DMS 273 treated with DMSO at 0.1 percent for 48 hours (cell line): Measurements from ENCODE around the gene ARFGAP3.

Experiments used
- DNase-seq: peaks from one replicate; lab custom pipeline; 2025; lab: John Stamatoyannopoulos, UW

Gene ARFGAP3

DNA sequence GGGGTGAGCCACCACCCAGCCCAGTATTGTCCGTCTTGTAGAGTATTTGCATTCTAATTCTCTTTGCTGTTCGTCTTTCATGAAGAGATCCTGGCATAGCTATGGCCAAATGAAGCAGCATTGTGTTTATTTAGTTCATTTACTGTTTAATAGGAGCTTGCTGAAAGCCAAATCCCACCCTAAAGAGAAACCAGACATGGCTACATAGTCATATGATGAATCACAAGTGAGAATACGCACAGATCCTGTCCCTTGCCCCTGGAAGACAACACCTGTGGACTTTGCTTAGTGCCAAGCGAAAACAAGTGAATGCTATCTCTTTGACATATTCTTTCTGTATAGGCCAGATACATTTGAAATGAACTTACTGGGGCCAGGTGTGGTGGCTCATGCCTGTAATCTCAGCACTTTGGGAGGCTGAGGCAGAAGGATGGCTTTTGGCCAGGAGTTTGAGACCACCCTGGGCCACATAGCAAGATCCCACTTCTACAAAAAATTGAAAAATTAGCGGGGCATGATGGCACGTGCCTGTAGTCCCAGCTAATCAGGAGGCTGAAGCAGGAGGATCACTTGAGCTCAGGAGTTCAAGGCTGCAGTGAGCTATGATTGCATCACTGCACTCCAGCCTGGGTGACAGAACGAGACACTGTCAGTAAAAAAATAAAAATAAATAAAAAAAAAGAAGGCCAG lies 5.1 kb upstream of the ARFGAP3 start:
- DNase-seq: no peak

DNA sequence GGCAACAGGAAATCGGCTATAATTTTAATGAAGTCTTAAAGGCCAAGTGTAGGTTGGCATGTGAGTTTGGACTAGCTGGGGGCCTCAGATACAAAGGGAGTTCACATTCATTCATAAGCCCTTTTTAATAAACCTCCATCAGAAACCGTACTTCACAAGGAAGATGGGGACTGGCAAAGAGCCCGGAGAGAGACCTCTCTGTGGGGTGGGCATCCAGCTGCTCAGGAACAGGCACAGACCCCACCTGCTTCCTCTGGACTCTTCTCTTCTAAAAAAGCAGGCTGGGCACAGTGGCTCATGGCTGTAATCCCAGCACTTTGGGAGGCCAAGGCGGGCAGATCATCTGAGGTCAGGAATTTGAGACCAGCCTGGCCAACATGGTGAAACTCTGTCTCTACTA lies 3.9 kb upstream of the ARFGAP3 start:
- no peak for DNase-seq

DNA sequence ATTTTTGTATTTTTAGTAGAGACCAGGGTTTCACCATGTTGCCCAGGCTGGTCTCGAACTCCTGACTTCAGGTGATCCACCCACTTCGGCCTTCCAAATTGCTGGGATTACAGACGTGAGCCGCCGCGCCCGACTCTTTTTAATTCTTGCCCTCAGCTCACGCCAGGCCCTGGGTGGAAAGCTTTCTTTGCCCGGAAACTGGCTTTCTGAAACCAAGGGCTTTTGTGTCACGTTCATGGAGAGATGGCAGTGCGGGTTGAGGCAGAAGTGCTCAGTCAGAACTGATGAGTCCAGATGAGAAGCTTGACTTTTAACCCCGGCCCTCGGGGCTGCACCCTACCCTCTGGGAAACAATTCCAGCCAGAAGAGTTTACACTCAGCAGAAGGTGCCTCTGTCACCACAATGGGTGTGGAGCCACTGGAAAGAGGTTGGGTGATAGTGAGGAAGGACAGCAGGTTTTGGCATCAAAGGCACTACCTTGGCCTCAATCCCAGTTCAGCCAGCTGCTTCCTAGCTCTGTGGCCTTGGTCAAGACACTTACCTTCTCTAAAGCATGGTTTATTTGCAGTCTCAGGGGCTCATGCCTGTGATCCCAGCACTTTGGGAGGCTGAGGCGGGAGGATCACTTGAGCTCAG lies 890 bp upstream of the ARFGAP3 start:
- DNase-seq: peak; percentile 19

DNA sequence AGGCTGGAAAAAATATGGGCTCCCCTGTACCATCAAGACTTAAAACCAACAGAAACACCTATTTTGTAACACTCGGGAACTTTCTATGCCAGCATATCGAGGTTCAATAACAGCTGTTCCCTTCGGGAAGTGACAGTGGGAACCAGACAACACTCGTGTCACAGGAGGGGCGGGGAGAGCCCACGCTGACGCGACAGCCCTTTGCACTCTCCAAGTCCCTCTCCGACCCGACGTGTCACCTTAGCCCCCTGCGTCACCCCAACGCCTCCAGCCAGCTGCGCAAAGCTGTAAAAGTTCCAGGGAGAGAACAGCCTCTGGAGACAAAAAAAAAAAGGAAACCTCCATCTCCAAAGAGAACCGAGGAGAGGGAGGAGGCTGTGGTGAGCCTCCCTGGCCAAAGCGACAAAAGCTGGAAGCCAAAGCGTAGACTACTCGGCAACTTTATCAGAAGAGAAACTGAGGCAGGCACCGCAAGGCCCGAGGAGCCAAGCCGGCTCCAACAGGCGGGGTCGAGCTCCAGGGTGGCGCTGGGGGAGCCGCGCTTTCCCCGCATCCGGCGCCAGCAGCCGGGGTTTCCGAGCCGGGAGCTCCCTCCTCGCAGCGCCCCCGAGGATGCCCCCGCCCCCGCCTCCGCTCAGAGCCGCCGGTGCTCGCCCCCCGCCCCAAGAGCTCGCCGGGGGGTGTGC lies 751 bp downstream of the ARFGAP3 start:
- DNase-seq: no peak

DNA sequence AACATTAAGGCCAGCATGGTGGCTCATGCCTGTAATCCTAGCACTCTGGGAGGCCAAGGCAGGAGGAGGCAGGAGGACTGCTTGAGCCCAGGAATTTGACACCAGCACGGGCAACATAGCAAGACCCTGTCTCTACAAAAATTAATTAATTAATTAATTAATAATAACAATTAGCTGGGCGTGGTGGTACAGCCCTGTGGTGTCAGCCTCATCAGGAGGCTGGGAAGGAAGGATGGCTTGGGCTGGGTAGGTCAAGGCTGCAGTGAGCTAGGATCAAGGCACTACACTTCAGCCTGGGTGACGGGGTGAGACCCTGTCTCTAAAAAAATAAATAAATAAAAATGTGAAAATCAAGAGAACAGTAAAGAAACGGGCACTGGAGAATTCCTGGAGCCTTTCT lies 1.4 kb downstream of the ARFGAP3 start:
- DNase-seq: no peak

DNA sequence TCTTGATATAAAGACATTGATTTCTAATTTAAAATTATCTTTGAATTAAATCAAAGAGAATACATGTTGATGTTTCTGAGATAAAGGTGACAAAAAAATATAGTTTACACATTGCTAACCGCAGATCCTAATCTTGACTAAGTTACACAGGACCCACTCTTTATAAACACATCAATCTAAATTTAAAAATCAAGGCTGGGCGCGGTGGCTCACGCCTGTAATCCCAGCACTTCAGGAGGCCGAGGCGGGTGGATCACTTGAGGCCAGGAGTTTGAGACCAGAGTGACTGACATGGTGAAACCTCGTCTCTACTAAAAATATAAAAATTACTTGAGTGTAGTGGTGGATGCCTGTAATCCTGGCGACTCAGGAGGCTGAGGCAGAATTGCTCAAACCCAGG lies 1.9 kb downstream of the ARFGAP3 start:
- no peak for DNase-seq

DNA sequence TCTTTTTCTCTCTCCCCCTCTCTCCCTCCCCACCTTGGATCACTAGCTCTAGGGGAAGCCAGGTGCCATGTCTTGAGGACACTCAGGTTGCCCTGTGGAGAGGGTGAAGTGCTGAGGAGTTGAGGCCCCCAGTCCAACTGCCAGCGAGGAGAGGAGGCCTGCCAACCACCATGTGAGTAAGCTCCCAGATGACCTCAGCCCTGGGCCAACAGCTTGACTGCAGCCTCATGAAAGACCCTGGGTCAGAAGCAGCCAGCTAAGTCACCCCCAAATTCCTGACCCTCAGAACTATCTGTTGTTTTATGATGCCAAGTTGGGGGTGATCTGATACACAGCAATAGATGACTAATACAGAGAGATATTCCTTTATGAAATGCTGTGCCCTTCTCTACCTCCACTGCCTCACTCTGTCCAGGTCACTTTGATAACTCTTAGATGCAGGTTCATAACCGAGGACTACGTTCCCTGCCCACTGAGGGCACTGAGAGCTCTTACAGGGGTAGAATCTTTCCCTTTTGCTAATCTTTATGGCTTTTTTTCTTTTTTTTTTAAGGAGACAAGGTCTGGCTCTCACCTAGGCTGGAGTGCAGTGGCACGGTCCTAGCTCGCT lies 8.0 kb downstream of the ARFGAP3 start:
- no peak for DNase-seq

DNA sequence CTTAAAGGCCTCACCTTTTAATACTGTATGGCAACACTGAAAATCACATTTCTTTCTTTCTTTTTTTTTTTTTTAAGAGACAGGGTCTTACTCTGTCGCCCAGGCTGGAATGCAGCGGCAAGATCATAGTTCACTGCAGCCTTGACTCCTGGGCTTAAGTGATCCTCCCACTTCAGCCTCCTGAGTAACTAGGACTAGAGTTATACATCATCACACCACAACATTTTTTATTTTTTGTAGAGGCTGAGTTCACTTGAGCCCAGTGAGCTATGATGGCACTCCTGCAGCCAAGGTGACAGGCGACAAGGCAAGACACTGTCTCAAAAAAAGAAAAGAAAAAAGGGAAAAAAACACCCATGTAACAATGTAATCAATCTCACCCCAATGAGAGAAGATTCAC lies 10.0 kb downstream of the ARFGAP3 start:
- no peak for DNase-seq

DNA sequence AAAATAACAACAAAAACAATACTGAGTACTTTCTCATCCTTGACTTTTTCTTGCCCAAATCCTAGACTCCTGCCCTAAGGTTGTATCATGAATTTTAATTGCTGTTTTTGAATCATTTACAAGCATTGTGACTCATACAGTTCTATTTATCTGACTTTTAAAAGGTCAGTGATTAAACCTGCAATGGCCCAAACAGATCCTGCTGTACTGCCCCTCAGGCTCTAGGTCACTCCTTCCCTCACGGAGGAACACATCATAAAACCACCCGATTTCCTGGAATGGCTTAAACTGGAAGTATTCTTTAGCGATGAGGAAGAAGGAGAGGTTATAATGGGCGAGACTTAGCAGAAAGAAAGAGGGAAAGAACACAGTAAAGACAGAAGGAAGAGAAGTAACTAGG lies 12.3 kb downstream of the ARFGAP3 start:
- DNase-seq: no peak

DNA sequence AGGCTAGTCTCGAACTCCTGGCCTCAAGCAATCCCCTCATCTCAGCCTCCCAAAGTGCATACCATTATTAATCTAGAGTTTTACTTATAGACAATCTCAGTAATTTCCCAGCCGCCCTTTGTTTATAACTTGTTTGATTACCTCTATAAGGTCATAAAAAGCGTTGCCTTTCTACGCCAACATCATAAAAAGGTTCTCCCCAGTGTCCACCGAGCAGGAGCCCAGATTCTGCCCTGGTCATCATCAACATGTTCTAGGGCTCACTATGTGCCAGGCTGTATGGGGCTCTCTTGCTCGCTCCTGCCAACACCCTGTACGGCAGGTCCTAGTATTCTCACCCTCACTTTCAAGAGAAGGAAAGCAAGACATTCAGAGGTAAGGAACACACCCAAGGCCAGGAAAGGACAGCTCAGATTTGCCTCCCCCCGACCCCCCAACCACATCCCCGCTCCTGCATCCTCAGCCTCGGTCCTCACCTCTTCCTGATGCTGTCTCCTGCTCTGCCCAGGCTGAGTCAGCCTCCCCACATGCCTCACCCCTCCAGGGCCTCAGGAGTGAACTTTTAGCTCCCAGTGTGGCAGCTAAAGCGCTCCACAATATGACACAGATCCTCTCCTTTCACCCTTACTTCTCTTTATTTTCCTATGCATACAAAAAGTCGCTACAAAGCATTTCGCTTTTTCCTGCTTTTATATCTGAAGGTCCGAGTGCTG lies 14.3 kb downstream of the ARFGAP3 start:
- no peak for DNase-seq

DNA sequence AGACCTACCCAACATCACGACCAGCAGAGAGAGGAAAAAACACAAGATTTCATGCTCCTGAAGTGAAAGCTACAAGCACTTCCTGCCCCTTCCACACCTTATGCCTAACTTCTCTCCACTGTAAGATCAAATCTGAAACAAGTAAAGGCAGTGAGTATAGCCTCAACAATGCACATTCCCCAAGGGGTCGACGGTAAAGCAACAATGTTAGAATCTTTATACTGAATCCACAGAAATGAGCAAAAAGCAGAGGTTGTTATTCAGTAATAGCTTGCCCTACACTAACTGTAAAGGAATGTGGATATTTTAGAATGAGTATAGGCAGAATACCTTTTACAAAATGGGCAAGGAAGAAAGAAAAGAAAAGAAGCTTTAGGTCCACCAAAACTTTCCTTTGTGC lies 15.6 kb downstream of the ARFGAP3 start:
- no peak for DNase-seq

DNA sequence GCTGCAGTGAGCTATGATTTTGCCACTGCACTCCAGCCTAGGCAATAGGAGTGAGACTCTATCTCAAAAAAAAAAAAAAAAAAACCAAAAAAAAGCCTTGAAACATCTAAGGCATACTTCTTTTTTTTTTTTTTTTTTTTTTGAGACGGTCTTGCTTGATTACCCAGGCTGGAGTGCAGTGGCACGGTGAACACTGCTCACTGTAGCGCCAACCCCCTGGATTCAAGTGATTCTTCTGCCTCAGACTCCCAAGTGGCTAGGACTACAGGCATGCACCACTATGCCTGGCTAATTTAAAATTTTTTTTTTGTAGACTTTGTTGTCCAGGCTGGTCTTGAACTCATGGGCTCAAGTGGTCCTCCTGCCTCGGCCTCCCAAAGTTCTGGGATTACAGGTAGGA lies 19.5 kb downstream of the ARFGAP3 start:
- DNase-seq: no peak

DNA sequence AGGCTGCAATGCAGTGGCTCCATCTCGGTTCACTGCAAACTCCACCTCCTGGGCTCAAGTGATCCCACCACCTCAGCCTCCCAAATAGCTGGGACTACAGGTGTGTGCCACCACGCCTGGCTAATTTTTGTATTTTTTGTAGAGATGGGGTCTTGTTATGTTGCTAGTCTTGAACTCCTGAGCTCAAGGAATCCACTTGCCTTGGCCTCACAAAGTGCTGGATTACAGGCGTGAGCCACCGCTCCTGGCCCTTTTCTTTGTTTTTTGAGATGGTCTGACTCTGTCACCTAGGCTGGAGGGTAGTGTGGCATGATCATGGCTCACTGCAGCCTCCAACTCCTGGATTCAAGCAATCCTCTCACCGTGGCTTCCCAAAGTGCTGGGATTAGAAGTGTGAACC lies 21.0 kb downstream of the ARFGAP3 start:
- DNase-seq: no peak

DNA sequence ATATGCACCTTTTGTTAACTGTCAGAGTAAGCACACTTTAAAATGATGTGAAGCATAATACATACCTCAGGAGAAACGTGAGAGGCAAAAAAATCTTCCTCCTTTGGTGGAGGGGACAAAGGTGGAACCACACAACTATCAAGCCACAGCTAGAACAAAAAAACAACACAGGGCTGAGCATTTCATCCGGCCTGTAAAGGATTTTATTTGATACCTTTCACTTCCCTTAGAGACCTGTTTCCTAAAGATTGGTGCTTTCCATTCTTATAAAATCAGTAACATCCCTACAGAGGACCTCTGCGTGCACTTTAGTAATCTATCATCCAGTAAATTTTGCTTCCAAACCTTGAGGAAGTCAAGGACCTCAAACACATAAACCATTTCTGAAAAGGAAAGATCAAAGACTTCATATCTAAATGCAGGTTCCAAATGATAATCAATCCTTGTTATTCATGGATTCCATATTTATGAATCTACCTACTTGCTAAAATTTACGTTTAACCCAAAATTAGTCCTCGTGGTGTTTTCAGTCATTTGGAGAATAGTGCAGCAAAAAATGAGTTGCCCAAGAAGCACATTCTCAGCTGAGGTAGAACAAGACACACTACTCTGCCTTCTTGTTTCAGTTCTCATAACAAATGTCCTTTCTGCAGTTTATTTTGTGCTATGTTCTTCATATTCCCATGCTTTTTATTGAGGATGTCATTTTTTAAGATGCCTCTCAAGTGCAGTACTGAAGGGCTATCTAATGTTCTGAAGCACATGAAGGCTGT lies 22.7 kb downstream of the ARFGAP3 start:
- DNase-seq: no peak

DNA sequence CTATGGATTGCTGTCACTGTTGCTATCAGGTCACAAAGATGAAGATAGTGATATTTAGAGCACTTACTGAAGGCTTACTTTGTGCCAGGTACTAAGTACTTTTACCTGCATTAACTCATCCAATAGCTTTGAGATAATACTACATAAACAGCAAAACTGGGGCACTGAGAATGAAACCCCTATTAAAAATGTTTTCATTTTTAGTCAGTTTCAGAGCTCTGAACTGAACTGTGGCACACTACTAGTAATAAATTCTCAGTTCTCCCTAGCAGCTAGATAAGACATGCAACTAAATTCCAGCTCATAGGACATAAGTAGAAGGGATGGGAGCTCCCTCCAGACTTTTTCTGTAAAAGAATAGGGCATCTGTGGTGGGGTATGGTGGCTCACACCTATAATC lies 24.0 kb downstream of the ARFGAP3 start:
- DNase-seq: no peak

DNA sequence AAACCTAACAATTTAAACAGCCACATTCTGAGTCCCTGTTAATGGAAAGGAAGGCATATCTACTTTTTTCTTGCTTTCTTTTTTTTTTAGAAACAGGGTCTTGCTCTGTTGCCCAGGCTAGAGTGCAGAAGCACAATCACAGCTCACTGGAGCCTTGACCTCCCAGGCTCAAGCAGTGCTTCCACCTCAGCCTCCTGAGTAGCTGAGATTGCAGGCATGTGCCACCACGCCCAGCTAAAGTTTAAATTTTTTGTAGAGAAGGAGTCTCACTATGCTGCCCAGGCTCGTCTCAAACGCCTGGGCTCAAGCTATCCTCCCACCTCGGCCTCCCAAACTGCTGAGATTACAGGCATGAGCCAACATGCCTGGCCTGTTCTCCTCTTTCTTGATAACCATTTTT lies 25.4 kb downstream of the ARFGAP3 start:
- no peak for DNase-seq

DNA sequence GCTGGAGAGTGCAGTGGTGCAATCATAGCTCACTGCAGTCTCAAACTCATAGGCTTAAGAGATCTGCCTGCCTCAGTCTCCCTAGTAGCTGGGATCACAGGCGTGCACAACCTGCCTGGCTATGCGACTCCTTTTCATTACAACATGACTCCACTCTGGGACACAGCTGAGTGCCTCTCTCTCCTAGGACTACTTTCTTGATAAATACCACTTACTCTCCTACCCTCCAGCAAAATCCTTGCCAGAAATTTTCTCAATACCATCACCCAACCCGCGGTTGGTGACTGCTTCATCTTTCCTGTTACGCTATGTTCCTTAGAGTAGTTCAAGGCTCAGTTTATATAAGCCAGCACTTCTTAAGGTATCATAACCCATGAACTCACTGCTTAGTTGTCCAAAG lies 26.9 kb downstream of the ARFGAP3 start:
- DNase-seq: no peak

DNA sequence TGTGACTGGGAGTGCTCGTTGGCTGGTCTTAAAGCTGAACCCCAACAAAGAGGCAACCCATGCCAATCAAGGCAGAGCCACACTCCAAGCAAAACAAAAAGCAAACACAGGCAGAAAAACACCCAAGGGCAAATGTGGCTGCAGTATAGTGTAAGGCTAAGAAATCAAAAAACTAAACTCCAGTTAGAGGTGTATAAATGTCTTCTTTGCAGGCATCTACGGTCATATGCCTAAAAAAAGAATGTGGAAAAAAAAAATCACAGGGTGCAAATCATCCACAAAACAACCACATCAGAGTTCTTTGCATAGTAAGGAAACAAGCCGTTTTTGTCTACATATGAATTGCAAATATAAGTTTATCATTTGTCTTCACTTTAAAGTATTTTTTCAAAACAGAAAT lies 27.8 kb downstream of the ARFGAP3 start:
- DNase-seq: no peak

DNA sequence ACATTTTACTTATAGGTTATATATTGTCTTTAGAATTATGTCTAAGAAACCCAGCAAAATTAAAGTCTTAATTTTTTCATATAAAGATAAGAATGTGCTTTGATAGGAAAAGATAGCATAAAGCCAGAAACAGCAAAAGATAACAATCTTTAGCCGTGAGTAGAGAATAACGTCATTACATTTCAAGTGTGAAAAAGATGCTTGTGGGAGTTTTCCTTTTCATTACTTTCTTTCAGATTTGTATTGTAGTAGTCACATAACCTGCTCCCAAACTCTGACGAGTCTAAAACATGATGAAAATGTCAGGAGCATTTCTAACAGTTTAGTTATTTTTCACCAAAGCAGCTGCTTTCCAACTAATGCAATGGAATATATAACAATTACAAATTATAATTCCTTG lies 31.3 kb downstream of the ARFGAP3 start:
- DNase-seq: no peak

DNA sequence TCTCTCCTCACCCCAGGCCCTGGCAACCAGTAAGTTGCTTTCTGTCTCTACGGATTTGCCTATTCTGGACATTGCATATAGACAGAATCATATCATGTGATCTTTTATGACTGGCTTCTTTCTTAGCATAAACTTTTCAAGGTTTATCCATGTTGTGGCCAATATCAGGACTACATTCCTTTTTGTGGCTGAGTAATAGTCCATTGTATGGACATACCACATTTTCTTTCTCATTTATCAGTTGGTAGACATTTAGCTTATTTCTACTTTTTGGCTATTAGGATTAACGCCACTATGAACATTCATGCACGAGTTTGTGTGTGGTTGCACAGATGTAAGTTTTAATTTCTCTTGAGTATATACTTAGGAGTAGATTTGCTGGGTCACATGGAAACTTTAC lies 35.7 kb downstream of the ARFGAP3 start:
- DNase-seq: no peak

DNA sequence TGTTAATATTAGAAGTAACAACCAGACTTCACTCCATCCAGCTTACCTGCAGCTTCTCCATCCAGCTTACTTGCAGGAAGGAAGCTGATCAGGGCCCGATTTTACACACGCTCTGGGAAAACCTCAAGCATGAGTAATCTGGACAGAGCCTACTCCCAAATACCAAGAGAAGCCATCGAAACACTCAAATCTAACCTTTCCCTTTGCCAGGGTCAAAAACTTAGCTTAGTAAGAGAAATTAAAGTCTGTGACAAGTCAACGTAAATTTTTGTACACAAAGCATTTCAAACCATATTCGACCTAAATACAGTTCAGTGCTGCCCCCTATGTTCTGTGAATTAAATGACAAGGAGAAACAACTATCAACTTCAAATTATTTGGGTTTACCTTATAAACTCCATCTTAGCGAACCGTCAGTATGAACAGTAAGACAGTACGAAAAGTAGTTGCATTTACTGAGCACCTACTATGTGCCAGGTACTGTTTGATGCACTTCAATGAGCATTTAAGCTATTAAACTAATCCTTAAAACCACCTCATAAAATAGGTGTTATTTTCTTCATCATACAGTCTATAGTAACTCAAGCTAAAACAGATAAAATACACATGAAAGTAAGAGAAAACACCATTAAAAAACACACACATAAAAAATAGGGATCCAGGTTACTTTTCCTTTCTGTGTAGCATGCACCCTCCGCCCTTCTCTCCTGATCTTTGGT lies 36.9 kb downstream of the ARFGAP3 start:
- DNase-seq: no peak
